NCI-H226 (cell line): ENCODE data around the gene WTAP.
"Not testable (repeated sequence)": the region's sequence is repeated elsewhere in the genome, so short reads cannot be mapped to it uniquely, and the experiment has no call there.

Source experiments
- DNase-seq: peaks from one replicate; pipeline ENCODE4 v3.0.0-alpha.2; 2015

Gene WTAP

GRCh38 chr6:159762681-159763293 is 35.5 kb downstream of the WTAP start:
- no peak for DNase-seq

- DNase-seq: no peak
Measured at GRCh38 chr6:159766906-159767305, 39.6 kb downstream of the WTAP start.

GRCh38 chr6:159769470-159769869 is 42.2 kb downstream of the WTAP start:
- no peak for DNase-seq

- no peak for DNase-seq
Measured at GRCh38 chr6:159772196-159772595, 44.9 kb downstream of the WTAP start.

GRCh38 chr6:159777240-159777904 is 50.1 kb downstream of the WTAP start:
- DNase-seq: no peak

GRCh38 chr6:159778131-159778530 is 50.8 kb downstream of the WTAP start:
- DNase-seq: no peak

- no peak for DNase-seq
Measured at GRCh38 chr6:159778542-159779103, 51.3 kb downstream of the WTAP start.

GRCh38 chr6:159788276-159788675 is 61.0 kb downstream of the WTAP start:
- no peak for DNase-seq

GRCh38 chr6:159788753-159789376 is 61.6 kb downstream of the WTAP start:
- no peak for DNase-seq

GRCh38 chr6:159789377-159790148 is 62.3 kb downstream of the WTAP start, which contains the start of gene TCP1:
TSS of gene TCP1 (minus strand) at chr6:159789602. CDS start at chr6:159789468, 134 bp downstream.
- DNase-seq: peak; percentile 99

- DNase-seq: peak; percentile 99
Measured at GRCh38 chr6:159790149-159790955, 63.0 kb downstream of the WTAP start, which contains the start of gene MRPL18. TSS of gene MRPL18 (plus strand) at chr6:159790467. CDS start at chr6:159790588, 121 bp downstream.

- DNase-seq: no peak
Measured at GRCh38 chr6:159790956-159791598, 63.8 kb downstream of the WTAP start.

GRCh38 chr6:159794976-159795375 is 67.7 kb downstream of the WTAP start:
- not testable (repeated sequence) for DNase-seq

GRCh38 chr6:159797554-159797953 is 70.2 kb downstream of the WTAP start:
- DNase-seq: no peak

GRCh38 chr6:159800141-159800865 is 73.0 kb downstream of the WTAP start, which contains the start of gene PNLDC1:
TSS of gene PNLDC1 (plus strand) at chr6:159800276. CDS start at chr6:159800308, 32 bp downstream.
- DNase-seq: no peak

GRCh38 chr6:159801935-159802334 is 74.6 kb downstream of the WTAP start:
- no peak for DNase-seq

GRCh38 chr6:159804504-159804903 is 77.2 kb downstream of the WTAP start:
- DNase-seq: no peak

- DNase-seq: no peak
Measured at GRCh38 chr6:159805440-159806020, 78.2 kb downstream of the WTAP start.
